Nasal cavity respiratory epithelium epithelial cell of viscerocranial mucosa (primary cell): ENCODE data around the gene TECR. TPM values are rescaled to one million over a fixed set of nuclear protein-coding genes. Genes with fewer than 3 reads are reported as not detected.

Experiments
- total RNA-seq: library from RNA; depleted of rRNA; stranded (reverse); fragments of >200 nt; gene quantifications from 2 replicates; pipeline ENCODE4 v1.2.3, GENCODE V29; 2014

The TECR gene, protein sequence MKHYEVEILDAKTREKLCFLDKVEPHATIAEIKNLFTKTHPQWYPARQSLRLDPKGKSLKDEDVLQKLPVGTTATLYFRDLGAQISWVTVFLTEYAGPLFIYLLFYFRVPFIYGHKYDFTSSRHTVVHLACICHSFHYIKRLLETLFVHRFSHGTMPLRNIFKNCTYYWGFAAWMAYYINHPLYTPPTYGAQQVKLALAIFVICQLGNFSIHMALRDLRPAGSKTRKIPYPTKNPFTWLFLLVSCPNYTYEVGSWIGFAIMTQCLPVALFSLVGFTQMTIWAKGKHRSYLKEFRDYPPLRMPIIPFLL
- 23.9 and 48.9 TPM in 2 replicates for total RNA-seq

DNA sequence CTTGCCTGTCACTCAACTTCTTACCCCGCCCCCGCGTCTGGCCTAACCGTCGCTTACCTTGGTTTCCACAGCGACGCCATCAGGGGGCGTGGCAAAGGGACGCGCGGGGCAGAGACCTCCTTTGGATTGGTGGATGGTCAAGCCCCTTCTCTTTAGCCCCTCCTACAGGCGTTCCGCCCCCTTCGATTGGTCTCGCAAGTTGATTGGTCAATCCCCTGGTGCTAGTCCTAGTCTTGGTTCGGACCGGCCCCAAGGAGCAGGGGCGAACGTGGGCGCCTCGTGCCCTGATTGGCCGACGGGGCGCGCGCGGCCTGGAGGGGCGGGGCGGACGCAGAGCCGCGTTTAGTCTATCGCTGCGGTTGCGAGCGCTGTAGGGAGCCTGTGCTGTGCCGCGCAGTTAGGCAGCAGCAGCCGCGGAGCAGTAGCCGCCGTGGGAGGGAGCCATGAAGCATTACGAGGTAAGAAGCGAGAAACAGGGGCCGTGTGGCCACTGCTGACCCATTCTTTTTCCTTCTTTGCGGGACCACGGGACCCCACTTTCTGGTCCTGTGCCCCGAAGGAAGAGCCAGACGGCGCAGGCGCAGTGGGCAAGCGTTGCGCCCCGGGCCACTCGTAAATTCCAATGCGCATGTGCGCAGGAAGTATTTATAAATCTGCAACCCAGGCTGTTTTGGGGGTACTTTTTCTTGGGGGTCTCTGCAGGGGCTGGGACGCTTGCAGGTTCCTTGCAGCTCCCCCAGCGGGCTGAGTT, at the start of gene TECR:
Gene TECR (plus strand): TSS at position 341 of the 751 bp plus-strand sequence. CDS start 103 bp downstream, at position 444.

DNA sequence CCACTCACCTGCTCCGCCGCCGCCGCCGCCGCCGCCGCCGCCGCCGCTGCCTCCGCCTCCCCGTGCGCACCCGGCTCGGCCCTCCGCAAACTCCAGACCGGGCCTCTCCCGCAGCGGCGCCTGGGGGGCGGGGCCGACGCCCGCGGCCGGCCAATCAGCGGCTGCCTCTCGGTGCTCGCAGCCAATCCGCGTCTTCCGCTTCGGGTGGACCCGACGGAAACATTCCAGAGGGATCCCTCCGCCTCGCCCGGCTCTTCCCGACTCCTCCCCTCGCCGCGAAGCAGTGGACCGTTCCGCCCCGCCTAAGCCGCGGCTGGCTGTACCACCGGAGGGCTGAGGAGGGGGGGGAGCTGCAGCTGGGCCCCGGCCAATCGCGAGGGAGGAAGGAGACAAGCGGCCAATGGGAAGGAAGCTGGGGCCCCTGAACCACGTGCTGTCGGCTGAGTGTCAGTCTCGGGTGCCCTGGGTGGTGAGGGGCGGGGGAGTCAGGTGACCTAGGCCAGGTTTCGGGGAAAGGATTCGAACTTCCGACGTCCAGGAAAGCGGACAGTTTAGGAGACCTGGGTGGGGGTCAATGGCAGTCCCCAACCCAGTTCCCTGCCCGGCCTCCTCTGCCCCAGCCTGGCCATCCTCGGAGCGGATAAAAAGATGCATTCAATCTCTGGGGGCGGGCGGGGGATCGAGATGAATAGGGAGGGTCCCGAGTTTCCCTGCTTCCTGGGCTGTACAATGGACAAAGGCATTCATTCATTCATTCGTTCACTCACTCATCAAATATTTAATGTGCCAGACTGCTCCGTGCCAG, 33.2 kb upstream of the TECR start, which contains the start of gene GIPC1:
Gene GIPC1 (minus strand): TSS at position 99 of the 805 bp plus-strand sequence. CDS start 13,151 bp downstream, outside the sequence.

GRCh38 chr19:14517840-14518505, 11.4 kb upstream of the TECR start, which contains the start of gene DNAJB1:
DNAJB1 (minus strand) TSS chr19:14518397; CDS start chr19:14518349, 48 bp downstream.

GRCh38 chr19:14571695-14572490, 42.5 kb downstream of the TECR start, which contains the start of gene NDUFB7:
NDUFB7 (minus strand) TSS chr19:14572066; CDS start chr19:14572000, 66 bp downstream.

DNA sequence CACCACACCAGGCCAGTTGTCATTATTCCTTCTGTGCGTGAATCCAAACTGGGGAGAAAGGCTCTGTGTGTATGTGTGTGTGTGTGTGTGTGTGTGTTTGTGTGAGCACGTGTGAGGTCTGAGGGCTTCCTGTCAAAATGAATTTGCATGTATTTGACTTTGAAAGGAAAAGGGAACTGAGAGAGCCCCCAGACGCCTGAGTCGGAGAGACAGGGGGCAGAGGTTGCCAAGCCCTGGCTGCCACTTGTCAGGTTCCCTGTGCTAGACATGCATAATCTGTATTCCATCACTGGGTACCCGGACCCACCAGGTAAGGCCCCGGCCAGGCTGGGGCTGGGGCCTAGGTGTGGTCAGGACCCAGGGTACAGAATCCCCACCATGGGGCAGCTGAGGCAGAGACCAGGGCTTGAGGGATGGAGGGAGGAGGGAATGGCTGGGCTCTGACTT, 53.5 kb downstream of the TECR start, which contains the start of gene CLEC17A:
Gene CLEC17A (plus strand): TSS at position 191 of the 447 bp plus-strand sequence. CDS start 77 bp downstream, at position 268.

Other genes with a start within 250 kb of the TECR start
- 2.1 and 18.9 TPM in 2 replicates for gene ADGRE5, start 148.2 kb upstream of the TECR start, total RNA-seq
- 41.3 and 45.1 TPM in 2 replicates for gene DDX39A, start 110.3 kb upstream of the TECR start, total RNA-seq
- gene PKN1, start 96.3 kb upstream of the TECR start, total RNA-seq: 23.6 and 49.4 TPM in 2 replicates
- 0.43 and 1.0 TPM in 2 replicates for gene PTGER1, start 54.2 kb upstream of the TECR start, total RNA-seq
- gene GIPC1, start 33.5 kb upstream of the TECR start, total RNA-seq: 199 and 219 TPM in 2 replicates
- 88.9 and 129 TPM in 2 replicates for gene DNAJB1, start 11.2 kb upstream of the TECR start, total RNA-seq
- 99.7 and 197 TPM in 2 replicates for gene NDUFB7, start 42.5 kb downstream of the TECR start, total RNA-seq
- not detected in 2 replicates for gene CLEC17A, start 53.5 kb downstream of the TECR start, total RNA-seq
- not detected in 2 replicates for gene ADGRE3, start 145.2 kb downstream of the TECR start, total RNA-seq
- gene ZNF333, start 160.5 kb downstream of the TECR start, total RNA-seq: 12.2 and 12.3 TPM in 2 replicates
- 0.71 and 1.0 TPM in 2 replicates for gene ADGRE2, start 249.0 kb downstream of the TECR start, total RNA-seq